IPS-20b (cell line): Measurements from ENCODE around the gene TFCP2.

ENCODE experiments used
- H3K27ac ChIP-seq: one replicate; pipeline ENCODE4 v1.5.1; 2013; ENCODE audit warnings: low read length
- H3K27me3 ChIP-seq: 2 replicates; pipeline ENCODE4 v1.6.1; 2013; ENCODE audit warnings: mild to moderate bottlenecking, low read length, inconsistent platforms; ENCODE audit not compliant: insufficient read depth
- H3K36me3 ChIP-seq: 2 replicates; pipeline ENCODE4 v1.6.1; 2013; ENCODE audit warnings: low read depth, mild to moderate bottlenecking, inconsistent platforms, low read length, moderate library complexity; ENCODE audit not compliant: insufficient read depth
- H3K4me1 ChIP-seq: 2 replicates; pipeline ENCODE4 v1.6.1; 2013; ENCODE audit warnings: mild to moderate bottlenecking, control low read depth, inconsistent platforms, low read length, moderate library complexity; ENCODE audit not compliant: insufficient read depth
- H3K4me3 ChIP-seq: 2 replicates; pipeline ENCODE4 v1.5.1; 2013; ENCODE audit warnings: mild to moderate bottlenecking, low read length, inconsistent platforms
- H3K9ac ChIP-seq: 2 replicates; pipeline ENCODE4 v1.6.1; 2013; ENCODE audit warnings: low read depth, mild to moderate bottlenecking, inconsistent platforms, low read length, moderate library complexity
- H3K9me3 ChIP-seq: 2 replicates; pipeline ENCODE4 v1.6.1; 2013; ENCODE audit warnings: mild to moderate bottlenecking, low read depth, low read length, inconsistent platforms; ENCODE audit not compliant: insufficient read depth

The TFCP2 gene

DNA sequence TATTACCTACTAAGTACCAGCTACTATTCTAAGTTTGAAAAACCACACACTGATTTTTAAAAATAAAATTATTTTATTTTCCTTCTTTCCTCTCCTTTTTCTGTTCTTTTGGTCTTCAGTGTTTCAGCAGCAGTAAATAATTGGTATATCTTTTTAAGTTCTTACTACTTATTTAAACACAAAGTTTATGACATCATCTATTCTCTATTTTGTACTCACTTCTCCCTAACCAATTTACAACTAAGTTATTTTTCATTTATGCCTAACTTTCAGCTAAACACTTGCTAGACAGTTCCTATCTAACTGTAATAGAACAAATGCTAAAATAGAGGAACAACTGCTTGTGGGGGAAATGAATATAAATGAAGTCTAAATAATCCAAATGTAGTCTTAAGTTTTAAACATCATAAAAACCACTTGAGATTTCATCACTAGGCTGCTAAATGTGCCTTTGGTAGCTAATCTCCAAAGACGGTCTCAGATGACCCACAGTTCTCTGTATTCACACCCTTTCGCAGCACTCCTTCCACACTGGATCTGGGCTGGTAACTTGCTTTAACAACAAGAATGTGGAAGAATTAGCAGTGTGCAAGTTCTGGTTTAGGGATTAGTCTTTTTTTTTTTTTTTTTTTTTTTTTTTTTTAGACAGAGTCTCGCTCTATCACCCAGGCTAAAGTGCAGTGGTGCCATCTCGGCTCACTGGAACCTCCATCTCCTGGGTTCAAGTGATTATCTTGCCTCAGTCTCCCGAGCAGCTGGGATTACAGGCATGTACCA lies 41.0 kb downstream of the TFCP2 start:
- Histone ChIP-seq H3K36me3 (peaks cover 3% of the 10 kb centered on the region; the same call in 1 of the 2 replicates), H3K27me3 (no peaks in the 10 kb centered on the region), H3K27ac (no peak overlapping the region), H3K4me1 (no peaks in the 10 kb centered on the region), H3K9ac (no peak overlapping the region), H3K4me3 (no peak overlapping the region), H3K9me3 (no peaks in the 10 kb centered on the region)

DNA sequence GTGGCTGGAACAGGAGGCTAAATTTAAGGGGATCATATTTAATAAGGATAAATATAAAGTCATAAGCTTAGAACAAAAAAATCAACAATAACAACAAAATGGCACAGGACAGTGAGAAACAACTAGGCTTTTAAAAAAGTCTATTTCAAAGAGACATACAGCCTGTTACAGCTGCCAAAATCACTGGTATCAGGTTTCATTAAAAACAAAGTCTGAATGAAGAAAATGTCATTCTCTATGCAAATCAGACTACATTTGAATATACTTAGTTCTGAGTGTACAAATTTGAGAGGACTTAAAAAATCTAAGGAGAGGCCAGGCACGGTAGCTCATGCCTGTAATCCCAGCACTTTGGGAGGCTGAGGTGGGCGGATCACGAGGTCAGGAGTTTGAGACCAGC lies 44.0 kb downstream of the TFCP2 start:
- no peaks in the 10 kb centered on the region for H3K9me3 ChIP-seq
- no peaks in the 10 kb centered on the region for H3K4me1 ChIP-seq
- peaks cover 13% of the 10 kb centered on the region for H3K36me3 ChIP-seq
- H3K9ac ChIP-seq: no peak overlapping the region
- H3K27me3 ChIP-seq: no peaks in the 10 kb centered on the region
- no peak overlapping the region for H3K4me3 ChIP-seq
- no peak overlapping the region for H3K27ac ChIP-seq

DNA sequence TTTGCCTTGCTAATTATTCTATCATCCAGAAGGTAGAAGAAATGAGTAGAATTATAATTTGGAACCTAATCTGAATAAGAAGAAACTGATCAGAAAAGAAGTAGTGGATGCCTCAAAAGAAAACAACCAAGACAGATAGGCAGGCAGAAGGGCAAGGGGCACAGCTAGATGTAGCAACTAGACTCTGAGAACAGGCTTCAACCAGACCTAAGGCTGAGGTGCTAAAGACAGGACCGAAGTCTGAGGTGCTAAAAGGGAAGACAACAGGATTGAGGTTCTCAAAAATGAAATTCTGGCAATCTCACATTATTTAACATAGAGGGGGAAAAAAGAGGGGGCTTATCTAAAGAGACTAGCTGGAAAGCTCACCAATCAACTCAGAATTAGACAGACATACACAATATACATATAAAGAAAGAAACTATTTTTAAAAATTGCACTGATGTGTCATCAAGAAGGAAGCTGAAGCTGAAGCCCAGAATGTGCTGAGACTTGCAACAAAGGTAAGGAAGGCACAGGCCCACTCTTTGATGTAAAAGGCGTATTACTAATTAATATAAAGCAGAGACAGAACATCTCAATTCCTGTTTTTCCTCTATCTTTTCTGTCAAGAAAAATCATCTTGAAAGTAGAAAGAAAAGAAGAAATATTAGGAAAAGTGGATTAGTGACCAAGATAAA lies 45.7 kb downstream of the TFCP2 start:
- peaks cover 13% of the 10 kb centered on the region; the same call in 1 of the 2 replicates for H3K36me3 ChIP-seq
- no peaks in the 10 kb centered on the region for H3K4me1 ChIP-seq
- no peak overlapping the region for H3K9ac ChIP-seq
- H3K9me3 ChIP-seq: no peaks in the 10 kb centered on the region
- no peaks in the 10 kb centered on the region for H3K27me3 ChIP-seq
- H3K27ac ChIP-seq: no peak overlapping the region
- no peak overlapping the region for H3K4me3 ChIP-seq

DNA sequence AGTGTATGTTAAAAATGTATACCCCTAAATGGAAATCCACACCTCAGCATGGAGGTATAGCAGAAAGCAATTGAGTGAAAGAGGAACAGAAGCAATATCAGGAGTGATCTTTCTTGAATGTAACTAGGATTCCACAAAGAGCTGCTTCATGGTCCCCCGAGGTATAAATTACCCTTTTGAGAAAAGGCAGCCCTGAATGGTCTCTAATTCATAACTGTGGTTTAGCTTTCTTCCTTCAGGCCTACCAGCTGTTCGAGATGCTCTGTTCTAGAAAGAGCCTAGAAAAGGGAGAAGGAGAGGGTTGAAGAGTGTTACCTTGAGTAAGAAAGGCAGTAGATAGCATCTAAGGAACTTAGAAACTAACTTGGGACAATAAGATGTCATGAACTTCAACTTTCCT lies 46.6 kb downstream of the TFCP2 start:
- Histone ChIP-seq H3K27ac (no peak overlapping the region), H3K4me1 (no peaks in the 10 kb centered on the region), H3K4me3 (no peak overlapping the region), H3K9me3 (no peaks in the 10 kb centered on the region), H3K36me3 (peaks cover 13% of the 10 kb centered on the region; the same call in 1 of the 2 replicates), H3K9ac (no peak overlapping the region), H3K27me3 (no peaks in the 10 kb centered on the region)

DNA sequence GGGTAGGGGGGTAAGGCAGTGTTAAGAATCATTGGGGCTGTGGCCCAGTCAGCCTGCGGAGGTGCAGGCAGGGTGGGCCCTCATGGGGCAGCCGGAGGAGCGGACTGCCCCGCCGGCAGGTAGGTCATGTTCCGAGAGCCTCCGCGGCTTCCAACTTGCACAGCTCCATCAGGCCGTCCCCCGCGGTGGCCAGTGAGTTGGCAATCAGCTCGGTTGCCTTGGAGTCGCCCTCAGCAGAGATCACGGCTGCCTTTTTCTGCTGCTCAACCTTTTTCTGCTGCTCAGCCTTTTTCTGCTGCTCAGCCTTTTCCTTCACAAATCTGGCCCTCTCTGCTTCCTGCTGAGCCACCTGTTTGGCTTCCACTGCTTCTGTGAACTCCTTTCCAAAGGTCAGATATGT lies 48.4 kb downstream of the TFCP2 start:
- H3K27me3 ChIP-seq: no peaks in the 10 kb centered on the region
- no peak overlapping the region for H3K9ac ChIP-seq
- no peak overlapping the region for H3K27ac ChIP-seq
- H3K9me3 ChIP-seq: no peaks in the 10 kb centered on the region
- peaks cover 13% of the 10 kb centered on the region; the same call in 1 of the 2 replicates for H3K36me3 ChIP-seq
- no peak overlapping the region for H3K4me3 ChIP-seq
- H3K4me1 ChIP-seq: no peaks in the 10 kb centered on the region

DNA sequence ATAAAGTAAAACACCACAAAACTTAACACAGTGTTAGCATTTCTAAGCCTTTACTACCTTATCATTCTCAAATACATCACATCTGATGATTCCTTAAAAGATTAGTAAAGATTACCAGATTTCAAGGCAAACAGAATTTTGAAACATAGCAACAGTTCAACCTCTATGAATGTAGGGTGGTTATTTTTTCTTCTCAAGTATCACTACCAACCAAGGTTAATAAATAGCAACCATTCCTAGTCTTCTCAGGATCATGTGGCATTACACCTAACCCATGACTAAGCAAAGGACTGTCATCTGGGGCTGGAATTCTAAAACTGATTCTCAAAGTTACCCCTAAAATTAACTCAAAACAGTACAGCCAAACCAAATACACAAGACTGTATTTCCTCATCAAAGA lies 50.1 kb downstream of the TFCP2 start:
- no peak overlapping the region for H3K9ac ChIP-seq
- no peak overlapping the region for H3K4me3 ChIP-seq
- H3K4me1 ChIP-seq: no peaks in the 10 kb centered on the region
- no peak overlapping the region for H3K27ac ChIP-seq
- no peaks in the 10 kb centered on the region for H3K9me3 ChIP-seq
- H3K27me3 ChIP-seq: no peaks in the 10 kb centered on the region
- H3K36me3 ChIP-seq: peaks cover 15% of the 10 kb centered on the region; the same call in 1 of the 2 replicates

DNA sequence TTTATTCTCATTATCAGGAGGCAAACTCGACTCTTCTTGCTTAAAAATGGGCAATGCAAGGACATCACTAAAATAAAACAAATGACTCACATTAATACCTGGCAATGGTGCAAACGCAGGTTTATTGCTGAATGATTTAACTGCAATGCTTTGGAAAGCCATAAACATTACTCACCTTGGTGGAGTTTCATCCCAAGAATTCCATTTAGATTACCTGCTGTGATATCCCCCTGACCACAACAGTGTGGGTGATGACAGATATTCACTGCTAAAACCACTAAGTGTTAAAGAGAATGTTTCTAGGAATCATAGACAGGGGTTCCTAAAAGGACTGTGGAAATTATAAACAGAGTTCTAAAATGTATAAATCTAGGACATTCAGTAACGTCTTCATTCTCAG lies 54.2 kb downstream of the TFCP2 start:
- Histone ChIP-seq H3K4me1 (no peaks in the 10 kb centered on the region), H3K27ac (no peak overlapping the region), H3K9me3 (no peaks in the 10 kb centered on the region), H3K9ac (no peak overlapping the region), H3K36me3 (peaks cover 31% of the 10 kb centered on the region), H3K4me3 (no peak overlapping the region), H3K27me3 (no peaks in the 10 kb centered on the region)

DNA sequence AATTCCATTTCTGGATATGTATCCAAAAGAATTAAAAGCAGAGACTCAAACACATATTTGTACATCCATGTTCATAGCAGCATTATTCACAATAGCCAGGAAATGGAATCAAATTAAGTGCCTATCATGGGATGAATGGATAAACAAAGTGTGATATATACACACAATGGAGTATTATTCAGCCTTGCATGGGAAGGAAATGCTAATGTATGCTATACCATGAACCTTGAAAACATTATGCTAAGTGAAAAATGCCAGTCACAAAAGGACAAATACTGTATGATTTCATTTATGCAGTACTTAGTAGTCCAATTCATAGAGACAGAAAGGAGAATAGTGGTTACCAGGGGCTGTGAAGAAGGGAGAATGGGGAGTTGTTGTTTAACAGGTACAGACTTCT lies 57.4 kb downstream of the TFCP2 start:
- no peak overlapping the region for H3K4me3 ChIP-seq
- H3K27me3 ChIP-seq: no peaks in the 10 kb centered on the region

DNA sequence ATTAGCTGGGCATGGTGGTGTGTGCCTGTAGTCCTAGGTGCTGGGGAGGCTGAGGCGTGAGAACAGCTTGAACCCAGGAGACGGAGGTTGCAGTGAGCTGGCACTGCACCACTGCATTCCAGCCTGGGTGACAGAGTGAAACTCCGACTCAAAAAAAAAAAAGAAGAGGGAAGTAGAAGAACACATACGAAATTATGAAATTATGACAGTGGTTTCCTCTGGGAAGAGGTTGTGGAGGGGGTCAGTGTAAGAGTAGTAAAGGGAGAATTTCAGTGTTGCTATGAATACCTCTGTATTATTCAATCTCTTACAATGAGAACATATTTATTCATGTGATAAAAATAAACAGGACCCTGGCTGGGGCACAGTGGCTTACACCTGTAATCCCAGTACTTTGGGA lies 64.8 kb downstream of the TFCP2 start:
- peaks cover 87% of the 10 kb centered on the region for H3K36me3 ChIP-seq

More for the DNA sequence above, 57.4 kb downstream of the TFCP2 start:
- H3K27ac ChIP-seq: no peak overlapping the region
- no peak overlapping the region for H3K9ac ChIP-seq
- no peaks in the 10 kb centered on the region for H3K9me3 ChIP-seq
- H3K4me1 ChIP-seq: no peaks in the 10 kb centered on the region
- peaks cover 58% of the 10 kb centered on the region for H3K36me3 ChIP-seq

DNA sequence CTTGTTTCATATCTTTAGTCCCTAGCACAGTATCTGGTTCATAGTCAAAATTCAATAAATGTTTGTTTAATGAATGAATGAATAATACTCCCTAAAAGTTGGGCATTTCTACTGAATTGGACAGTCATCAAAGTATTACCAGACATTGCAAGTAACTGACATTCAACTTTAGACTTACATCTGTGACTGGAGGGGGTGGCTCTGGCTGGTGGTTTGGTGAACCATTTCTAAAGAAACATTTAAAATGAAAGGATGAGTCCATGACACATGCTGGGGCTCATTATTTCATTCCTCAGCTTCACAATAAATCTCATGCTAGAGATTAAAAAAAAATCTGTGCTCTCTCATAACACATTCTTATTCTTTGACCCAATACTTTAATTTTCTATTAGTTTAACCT lies 69.0 kb downstream of the TFCP2 start:
- H3K9me3 ChIP-seq: no peaks in the 10 kb centered on the region
- H3K27me3 ChIP-seq: no peaks in the 10 kb centered on the region
- H3K27ac ChIP-seq: no peak overlapping the region
- H3K4me3 ChIP-seq: no peak overlapping the region
- H3K36me3 ChIP-seq: peaks cover 91% of the 10 kb centered on the region
- no peak overlapping the region for H3K9ac ChIP-seq
- H3K4me1 ChIP-seq: no peaks in the 10 kb centered on the region

More for the DNA sequence above, 64.8 kb downstream of the TFCP2 start:
- H3K9ac ChIP-seq: no peak overlapping the region
- no peaks in the 10 kb centered on the region for H3K9me3 ChIP-seq
- no peaks in the 10 kb centered on the region for H3K27me3 ChIP-seq
- no peak overlapping the region for H3K4me3 ChIP-seq
- H3K4me1 ChIP-seq: no peaks in the 10 kb centered on the region
- H3K27ac ChIP-seq: no peak overlapping the region

DNA sequence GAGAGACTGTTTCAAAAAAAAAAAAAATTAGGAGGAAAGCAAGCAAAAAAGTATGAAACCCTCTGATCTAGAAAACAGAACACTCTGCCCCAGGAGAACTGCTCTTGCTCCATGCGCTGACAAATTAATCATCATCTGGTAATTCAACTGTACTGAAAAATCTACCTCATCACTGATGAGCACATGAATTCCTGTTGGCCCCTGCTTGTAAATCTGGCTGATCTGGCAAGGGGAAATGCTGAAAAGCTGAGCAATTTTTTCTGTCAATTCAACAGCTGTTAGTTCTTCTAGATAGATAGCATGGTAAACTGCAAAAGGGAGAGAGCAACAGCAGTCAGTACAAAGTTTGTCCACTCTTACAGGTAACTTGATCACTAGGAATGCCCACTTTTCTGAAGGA lies 74.3 kb downstream of the TFCP2 start:
- no peak overlapping the region for H3K9ac ChIP-seq

DNA sequence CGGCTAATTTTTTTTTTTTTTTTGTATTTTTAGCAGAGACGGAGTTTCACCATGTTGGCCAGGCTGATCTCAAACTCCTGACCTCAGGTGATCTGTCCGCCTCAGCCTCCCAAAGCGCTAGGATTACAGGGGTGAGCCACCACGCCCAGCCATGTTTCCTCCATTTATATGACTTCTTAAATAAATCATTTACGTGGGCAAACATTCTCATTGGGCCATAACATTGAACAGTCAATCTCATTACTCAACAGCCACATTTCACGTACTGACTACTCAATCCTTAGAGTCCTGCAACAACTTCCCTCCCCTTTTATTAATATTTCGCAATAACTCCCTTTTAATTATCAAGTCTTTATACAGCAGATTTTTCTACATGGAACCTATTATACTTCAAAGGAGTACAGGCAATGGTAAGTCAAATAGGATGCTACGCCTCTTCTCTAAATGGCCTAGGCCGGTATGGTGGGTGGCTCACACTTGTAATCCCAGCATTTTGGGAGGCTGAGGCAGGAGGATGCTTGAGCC lies 82.2 kb downstream of the TFCP2 start:
- H3K27ac ChIP-seq: no peak overlapping the region
- no peak overlapping the region for H3K9ac ChIP-seq
- H3K9me3 ChIP-seq: no peaks in the 10 kb centered on the region
- no peaks in the 10 kb centered on the region for H3K4me1 ChIP-seq
- H3K4me3 ChIP-seq: no peak overlapping the region
- H3K36me3 ChIP-seq: peaks cover 28% of the 10 kb centered on the region
- no peaks in the 10 kb centered on the region for H3K27me3 ChIP-seq

More for the DNA sequence above, 74.3 kb downstream of the TFCP2 start:
- Histone ChIP-seq H3K36me3 (peaks cover 95% of the 10 kb centered on the region), H3K4me3 (no peak overlapping the region), H3K27ac (no peak overlapping the region), H3K9me3 (no peaks in the 10 kb centered on the region), H3K4me1 (no peaks in the 10 kb centered on the region), H3K27me3 (no peaks in the 10 kb centered on the region)
